HL-60 (cell line): ENCODE results near the gene DHRS1.
A peak's percentile ranks its signal among the peaks of the same experiment; 100 is the strongest.

Experiments used
- DNase-seq, 2 experiments: peaks; one replicate each; pipeline ENCODE4 v3.0.0-alpha.2; 2010 to 2020; ENCODE audit warnings: low read depth in 1 of 2, low spot score in 1 of 2
- H3K27ac ChIP-seq: fragments of 250-450 bp; sonication (Bioruptor Pico); replicated peaks from 2 replicates; pipeline ENCODE4 v1.5.1; 2020; ENCODE audit warnings: mild to moderate bottlenecking, moderate library complexity
- H3K27me3 ChIP-seq: fragments of 250-450 bp; sonication (Bioruptor Pico); 2 replicates; pipeline ENCODE4 v1.5.1; 2021; ENCODE audit warnings: mild to moderate bottlenecking, moderate library complexity; ENCODE audit not compliant: insufficient read depth, poor library complexity, severe bottlenecking
- H3K4me3 ChIP-seq: replicated peaks from 2 replicates; pipeline ENCODE4 v1.5.1; 2011; ENCODE audit warnings: mild to moderate bottlenecking, control low read depth, low read length; ENCODE audit not compliant: insufficient read depth
- GABPA ChIP-seq: IDR thresholded peaks from 2 replicates; pipeline ENCODE4 v1.6.1; 2012; ENCODE audit warnings: low read depth
- POLR2AphosphoS5 ChIP-seq: IDR thresholded peaks from 2 replicates; pipeline ENCODE4 v1.6.1; 2012; ENCODE audit warnings: low read depth
- REST ChIP-seq: IDR thresholded peaks from 2 replicates; pipeline ENCODE4 v1.6.1; 2012; ENCODE audit warnings: low read depth; ENCODE audit not compliant: insufficient replicate concordance
- SPI1 ChIP-seq: IDR thresholded peaks from 2 replicates; pipeline ENCODE4 v1.6.1; 2012; ENCODE audit warnings: low read depth, mild to moderate bottlenecking, borderline replicate concordance
- TF ChIP-seq, protein P1 (sequence below): IDR thresholded peaks from one replicate; pipeline ENCODE4 v1.5.1; 2011; ENCODE audit warnings: low read length, control low read depth, inconsistent platforms; ENCODE audit not compliant: insufficient read depth

Gene DHRS1

GRCh38 chr14:24315807-24316596 lies 16.4 kb upstream of the DHRS1 start:
- peak overlapping the region; percentile 93; the same call in 1 of the 2 replicates for H3K27ac ChIP-seq
- TF ChIP-seq, protein P1, sequence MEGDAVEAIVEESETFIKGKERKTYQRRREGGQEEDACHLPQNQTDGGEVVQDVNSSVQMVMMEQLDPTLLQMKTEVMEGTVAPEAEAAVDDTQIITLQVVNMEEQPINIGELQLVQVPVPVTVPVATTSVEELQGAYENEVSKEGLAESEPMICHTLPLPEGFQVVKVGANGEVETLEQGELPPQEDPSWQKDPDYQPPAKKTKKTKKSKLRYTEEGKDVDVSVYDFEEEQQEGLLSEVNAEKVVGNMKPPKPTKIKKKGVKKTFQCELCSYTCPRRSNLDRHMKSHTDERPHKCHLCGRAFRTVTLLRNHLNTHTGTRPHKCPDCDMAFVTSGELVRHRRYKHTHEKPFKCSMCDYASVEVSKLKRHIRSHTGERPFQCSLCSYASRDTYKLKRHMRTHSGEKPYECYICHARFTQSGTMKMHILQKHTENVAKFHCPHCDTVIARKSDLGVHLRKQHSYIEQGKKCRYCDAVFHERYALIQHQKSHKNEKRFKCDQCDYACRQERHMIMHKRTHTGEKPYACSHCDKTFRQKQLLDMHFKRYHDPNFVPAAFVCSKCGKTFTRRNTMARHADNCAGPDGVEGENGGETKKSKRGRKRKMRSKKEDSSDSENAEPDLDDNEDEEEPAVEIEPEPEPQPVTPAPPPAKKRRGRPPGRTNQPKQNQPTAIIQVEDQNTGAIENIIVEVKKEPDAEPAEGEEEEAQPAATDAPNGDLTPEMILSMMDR = no peak
- no peak for TF ChIP-seq SPI1
- no peak for TF ChIP-seq REST
- no peak; the same call in 1 of the 2 replicates for TF ChIP-seq POLR2AphosphoS5
- TF ChIP-seq GABPA = no peak

DNA sequence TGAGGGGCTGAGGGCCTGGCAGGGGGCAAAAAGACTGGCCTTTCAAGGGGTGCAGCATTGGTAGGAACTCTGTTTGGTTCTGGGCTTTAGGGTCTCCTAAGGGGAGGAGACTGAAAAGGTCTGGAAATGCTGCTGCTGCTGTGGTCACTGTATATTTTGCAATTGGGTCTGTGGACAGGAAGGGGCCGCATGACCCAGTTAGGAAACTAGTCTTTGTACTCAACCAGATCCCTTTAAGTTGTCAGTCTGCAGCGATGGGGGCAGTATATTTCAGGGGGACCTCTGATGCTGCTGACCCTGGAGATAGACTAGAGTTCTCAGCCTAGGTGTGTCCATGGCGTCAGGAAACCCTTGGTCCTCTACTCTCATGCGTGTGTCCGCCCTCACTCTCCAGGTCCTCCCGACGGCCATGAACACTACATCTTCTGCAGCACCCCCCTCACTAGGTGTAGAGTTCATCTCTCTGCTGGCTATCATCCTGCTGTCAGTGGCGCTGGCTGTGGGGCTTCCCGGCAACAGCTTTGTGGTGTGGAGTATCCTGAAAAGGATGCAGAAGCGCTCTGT lies 15.7 kb upstream of the DHRS1 start:
- Histone ChIP-seq H3K27me3 (no peaks in the 10 kb centered on the region), H3K27ac (peak overlapping the region; percentile 93), H3K4me3 (no peak overlapping the region; the same call in 1 of the 2 replicates)
- no peak for DNase-seq
- no peak for TF ChIP-seq POLR2AphosphoS5
- no peak for TF ChIP-seq SPI1
- TF ChIP-seq GABPA = no peak
- no peak for TF ChIP-seq REST
- TF ChIP-seq, protein P1 = no peak

More at GRCh38 chr14:24315807-24316596, 16.4 kb upstream of the DHRS1 start:
- no peak overlapping the region for H3K4me3 ChIP-seq
- DNase-seq = no peak
- H3K27me3 ChIP-seq = no peaks in the 10 kb centered on the region

DNA sequence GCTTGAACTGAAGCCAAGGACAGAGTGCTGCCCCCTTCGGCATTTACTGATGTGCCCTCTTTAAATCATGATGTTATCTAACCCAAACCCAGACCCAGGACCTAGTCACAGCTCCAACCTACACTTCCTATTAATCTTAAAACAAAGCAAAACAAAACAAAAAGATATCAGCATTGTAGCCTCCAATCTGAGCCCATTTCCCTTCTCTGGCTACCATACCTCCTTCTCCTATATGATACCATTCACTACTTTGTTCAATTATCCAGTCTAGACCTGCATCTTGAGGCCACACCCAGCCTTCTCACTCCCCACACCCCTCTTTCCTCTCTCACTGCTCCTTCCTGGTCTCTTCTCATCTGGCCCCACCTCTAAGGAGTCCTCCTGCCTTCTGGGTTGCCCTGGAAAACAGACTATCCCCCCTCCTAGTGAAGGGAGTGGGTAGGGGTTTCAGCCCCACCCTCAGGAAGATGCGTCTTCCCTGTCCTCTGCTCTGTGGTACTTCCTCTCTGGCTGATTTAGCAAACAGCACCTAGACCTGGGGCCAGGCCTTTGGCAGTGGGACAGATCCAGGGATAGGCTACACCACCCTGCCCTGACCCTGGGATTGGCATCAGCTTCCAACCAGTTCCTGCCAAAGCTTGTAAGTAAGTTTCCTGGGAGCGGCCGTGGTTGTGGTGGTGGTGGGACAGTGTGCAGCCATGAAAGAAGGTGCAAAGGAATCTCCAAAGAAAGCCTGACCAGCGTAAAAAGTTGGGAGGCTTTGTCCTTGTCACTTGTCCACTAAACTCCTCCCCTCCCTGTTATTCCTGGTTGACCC lies 15.0 kb upstream of the DHRS1 start:
- TF ChIP-seq SPI1 = peak; percentile 43; the same call in 1 of the 2 replicates
- TF ChIP-seq, protein P1 = no peak
- no peak for TF ChIP-seq POLR2AphosphoS5
- TF ChIP-seq REST = no peak
- no peak for TF ChIP-seq GABPA
- Histone ChIP-seq H3K27ac (peak overlapping the region; percentile 93), H3K4me3 (no peak overlapping the region; the same call in 1 of the 2 replicates), H3K27me3 (no peaks in the 10 kb centered on the region)
- DNase-seq = peak in 1 of 2 experiments; percentile 27
